Ishikawa (cell line): ENCODE data around the gene TAF1C.

Experiments used
- CEBPB ChIP-seq: IDR thresholded peaks from 2 replicates; pipeline ENCODE4 v1.6.1; 2012
- CREB1 ChIP-seq: IDR thresholded peaks from 2 replicates; pipeline ENCODE4 v1.6.1; 2012; ENCODE audit warnings: low read depth
- EGR1 ChIP-seq: IDR thresholded peaks from 2 replicates; pipeline ENCODE4 v1.6.1; 2012
- EP300 ChIP-seq: IDR thresholded peaks from 2 replicates; pipeline ENCODE4 v1.6.1; 2012; ENCODE audit warnings: borderline replicate concordance
- FOXM1 ChIP-seq: IDR thresholded peaks from 2 replicates; pipeline ENCODE4 v1.6.1; 2012; ENCODE audit warnings: low read depth, borderline replicate concordance
- NFIC ChIP-seq: IDR thresholded peaks from 2 replicates; pipeline ENCODE4 v1.6.1; 2012
- RAD21 ChIP-seq: IDR thresholded peaks from 2 replicates; pipeline ENCODE4 v1.6.1; 2012; ENCODE audit warnings: low read depth
- TAF1 ChIP-seq: IDR thresholded peaks from 2 replicates; pipeline ENCODE4 v1.6.1; 2012; ENCODE audit warnings: low read depth, mild to moderate bottlenecking
- TCF12 ChIP-seq: IDR thresholded peaks from 2 replicates; pipeline ENCODE4 v1.6.1; 2012; ENCODE audit warnings: low read depth
- TEAD4 ChIP-seq: IDR thresholded peaks from 2 replicates; pipeline ENCODE4 v1.6.1; 2012
- YY1 ChIP-seq: IDR thresholded peaks from 2 replicates; pipeline ENCODE4 v1.6.1; 2012; ENCODE audit warnings: low read depth
- ZBTB7A ChIP-seq: IDR thresholded peaks from 2 replicates; pipeline ENCODE4 v1.6.1; 2012; ENCODE audit warnings: low read depth
- TF ChIP-seq, protein P1 (sequence below): IDR thresholded peaks from 2 replicates; pipeline ENCODE4 v1.6.1; 2012; ENCODE audit warnings: low read depth, mild to moderate bottlenecking
- TF ChIP-seq, protein P2 (sequence below): IDR thresholded peaks from 2 replicates; pipeline ENCODE4 v1.6.1; 2012
- TF ChIP-seq, protein P3 (sequence below): IDR thresholded peaks from 2 replicates; pipeline ENCODE4 v1.6.1; 2012

The TAF1C gene

DNA sequence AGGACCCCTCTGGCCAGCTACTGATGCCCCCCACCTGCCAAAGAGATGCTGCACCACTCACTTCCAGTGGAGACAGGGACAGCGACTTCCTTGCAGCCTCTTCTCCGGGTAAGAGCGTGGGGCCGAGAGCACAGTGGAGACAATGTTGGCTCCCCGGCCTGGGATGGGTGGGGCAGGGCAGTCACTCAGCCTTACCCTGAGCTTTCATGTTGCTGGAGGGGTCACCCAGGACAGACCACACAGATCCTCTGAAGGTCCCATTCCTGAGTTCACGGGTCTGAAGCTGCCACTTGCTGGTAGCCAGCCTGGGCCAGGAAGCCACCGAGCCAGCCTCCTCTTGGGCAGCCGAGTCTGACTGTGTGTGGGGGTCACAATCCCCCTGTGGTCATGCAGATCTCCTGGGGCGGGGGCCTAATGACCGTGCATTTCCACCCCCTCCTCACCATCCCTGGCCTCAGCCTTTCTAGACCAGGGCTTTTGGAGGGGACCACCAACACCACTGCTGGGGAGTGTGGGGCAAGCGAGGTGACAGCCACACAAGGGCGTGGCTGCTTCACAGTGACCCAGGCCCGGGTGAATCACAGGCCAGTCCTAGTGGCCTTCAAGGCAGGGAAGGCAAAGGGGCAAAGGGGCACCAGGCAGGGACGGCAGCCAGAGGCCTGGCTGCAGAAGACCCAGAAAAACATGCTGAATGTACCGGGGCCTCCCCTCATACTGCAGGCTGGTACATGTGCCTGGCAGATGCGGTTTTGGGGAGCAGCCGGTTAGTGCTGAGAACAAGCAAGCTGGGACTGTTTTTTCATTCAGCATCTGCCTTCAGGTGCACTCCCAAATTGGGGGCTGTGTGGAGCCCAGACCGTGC lies 10.4 kb downstream of the TAF1C start:
- no peak for TF ChIP-seq TCF12
- no peak for TF ChIP-seq ZBTB7A
- TF ChIP-seq TAF1: no peak
- no peak for TF ChIP-seq TEAD4
- TF ChIP-seq, protein P1, sequence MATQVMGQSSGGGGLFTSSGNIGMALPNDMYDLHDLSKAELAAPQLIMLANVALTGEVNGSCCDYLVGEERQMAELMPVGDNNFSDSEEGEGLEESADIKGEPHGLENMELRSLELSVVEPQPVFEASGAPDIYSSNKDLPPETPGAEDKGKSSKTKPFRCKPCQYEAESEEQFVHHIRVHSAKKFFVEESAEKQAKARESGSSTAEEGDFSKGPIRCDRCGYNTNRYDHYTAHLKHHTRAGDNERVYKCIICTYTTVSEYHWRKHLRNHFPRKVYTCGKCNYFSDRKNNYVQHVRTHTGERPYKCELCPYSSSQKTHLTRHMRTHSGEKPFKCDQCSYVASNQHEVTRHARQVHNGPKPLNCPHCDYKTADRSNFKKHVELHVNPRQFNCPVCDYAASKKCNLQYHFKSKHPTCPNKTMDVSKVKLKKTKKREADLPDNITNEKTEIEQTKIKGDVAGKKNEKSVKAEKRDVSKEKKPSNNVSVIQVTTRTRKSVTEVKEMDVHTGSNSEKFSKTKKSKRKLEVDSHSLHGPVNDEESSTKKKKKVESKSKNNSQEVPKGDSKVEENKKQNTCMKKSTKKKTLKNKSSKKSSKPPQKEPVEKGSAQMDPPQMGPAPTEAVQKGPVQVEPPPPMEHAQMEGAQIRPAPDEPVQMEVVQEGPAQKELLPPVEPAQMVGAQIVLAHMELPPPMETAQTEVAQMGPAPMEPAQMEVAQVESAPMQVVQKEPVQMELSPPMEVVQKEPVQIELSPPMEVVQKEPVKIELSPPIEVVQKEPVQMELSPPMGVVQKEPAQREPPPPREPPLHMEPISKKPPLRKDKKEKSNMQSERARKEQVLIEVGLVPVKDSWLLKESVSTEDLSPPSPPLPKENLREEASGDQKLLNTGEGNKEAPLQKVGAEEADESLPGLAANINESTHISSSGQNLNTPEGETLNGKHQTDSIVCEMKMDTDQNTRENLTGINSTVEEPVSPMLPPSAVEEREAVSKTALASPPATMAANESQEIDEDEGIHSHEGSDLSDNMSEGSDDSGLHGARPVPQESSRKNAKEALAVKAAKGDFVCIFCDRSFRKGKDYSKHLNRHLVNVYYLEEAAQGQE: no peak
- no peak for TF ChIP-seq EP300
- no peak for TF ChIP-seq CEBPB
- no peak for TF ChIP-seq RAD21
- no peak for TF ChIP-seq NFIC
- TF ChIP-seq, protein P2, sequence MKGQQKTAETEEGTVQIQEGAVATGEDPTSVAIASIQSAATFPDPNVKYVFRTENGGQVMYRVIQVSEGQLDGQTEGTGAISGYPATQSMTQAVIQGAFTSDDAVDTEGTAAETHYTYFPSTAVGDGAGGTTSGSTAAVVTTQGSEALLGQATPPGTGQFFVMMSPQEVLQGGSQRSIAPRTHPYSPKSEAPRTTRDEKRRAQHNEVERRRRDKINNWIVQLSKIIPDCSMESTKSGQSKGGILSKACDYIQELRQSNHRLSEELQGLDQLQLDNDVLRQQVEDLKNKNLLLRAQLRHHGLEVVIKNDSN: no peak
- no peak for TF ChIP-seq CREB1
- TF ChIP-seq EGR1: no peak
- TF ChIP-seq, protein P3, sequence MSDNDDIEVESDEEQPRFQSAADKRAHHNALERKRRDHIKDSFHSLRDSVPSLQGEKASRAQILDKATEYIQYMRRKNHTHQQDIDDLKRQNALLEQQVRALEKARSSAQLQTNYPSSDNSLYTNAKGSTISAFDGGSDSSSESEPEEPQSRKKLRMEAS: no peak

DNA sequence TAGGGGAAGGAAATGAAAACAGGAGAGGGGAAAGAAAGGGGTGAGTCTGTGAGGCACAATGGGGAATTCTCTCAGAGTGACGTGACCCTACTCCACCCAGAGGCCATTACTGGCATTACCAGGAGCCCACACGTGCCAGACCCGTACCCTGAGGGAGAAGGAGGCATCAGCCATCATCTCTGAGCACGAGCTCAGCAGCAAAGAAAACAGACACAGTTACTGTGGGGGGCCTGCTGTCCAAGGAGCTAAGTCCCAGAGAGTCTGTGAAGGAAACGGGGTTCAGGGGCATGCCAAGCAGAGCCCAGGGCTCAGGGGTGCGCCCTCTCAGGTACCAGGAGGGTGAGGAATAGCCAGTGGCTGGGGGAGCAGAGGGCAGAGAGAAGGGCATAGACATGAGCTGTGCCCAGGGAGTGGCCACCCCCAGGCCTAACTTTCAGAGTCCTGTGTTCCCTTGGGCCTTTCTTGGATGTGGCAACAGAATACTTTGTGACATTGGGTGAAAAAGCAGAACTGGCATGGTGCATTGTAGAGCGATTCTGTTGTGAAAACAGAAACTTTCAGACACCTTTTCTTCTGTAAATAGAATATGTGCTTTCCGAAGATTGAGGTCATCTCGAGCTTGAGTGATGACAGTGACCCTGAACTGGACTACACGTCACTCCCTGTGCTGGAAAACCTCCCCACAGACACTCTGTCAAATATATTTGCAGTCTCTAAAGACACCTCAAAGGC lies 11.3 kb downstream of the TAF1C start:
- TF ChIP-seq, protein P3: 0 out of 2 replicates have a peak, but pooled peaks have one; percentile 18
- TF ChIP-seq RAD21: peak; percentile 70; the same call in 1 of the 2 replicates
- no peak for TF ChIP-seq ZBTB7A
- TF ChIP-seq TEAD4: no peak

DNA sequence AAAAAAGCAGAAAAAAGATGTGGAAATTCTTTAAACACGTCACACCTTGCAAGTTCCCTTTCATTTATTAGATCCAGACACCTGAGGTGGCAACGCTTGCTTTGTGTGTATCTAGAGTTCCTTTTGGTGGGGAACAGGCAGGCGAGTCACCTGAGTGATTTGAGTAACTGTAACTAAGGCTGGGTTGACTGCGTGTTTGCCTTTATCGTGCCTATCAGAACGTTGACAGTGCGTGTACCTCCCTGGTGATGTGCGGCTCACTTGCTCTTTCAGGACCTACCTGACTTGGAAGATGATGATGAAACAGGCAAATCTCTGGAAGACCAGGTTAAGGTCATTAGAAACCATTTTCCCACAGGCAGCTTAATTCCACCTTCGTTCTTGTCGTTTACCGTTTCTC lies 12.5 kb downstream of the TAF1C start:
- TF ChIP-seq NFIC (no peak), CREB1 (no peak), FOXM1 (no peak), TEAD4 (no peak), ZBTB7A (no peak), EGR1 (no peak), CEBPB (no peak), YY1 (no peak), RAD21 (no peak)
- TF ChIP-seq, protein P2: no peak
- TF ChIP-seq, protein P3: no peak

DNA sequence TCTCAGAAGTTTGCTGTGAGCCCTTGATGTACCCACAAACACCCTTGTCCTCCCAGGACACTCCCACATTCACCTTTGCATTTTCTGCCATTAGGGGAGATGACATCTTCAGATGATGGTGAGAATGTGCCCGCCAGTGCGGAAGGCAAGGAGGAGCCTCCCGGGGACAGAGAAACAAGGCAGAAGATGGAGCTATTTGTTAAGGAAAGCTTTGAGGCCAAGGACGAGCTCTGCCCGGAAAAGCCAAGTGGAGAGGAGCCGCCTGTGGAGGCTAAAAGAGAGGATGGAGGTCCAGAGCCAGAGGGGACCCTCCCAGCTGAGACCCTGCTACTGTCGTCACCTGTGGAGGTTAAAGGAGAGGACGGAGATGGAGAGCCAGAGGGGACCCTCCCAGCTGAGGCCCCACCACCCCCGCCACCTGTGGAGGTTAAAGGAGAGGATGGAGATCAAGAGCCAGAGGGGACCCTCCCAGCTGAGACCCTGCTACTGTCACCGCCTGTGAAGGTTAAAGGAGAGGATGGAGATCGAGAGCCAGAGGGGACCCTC lies 17.0 kb downstream of the TAF1C start:
- TF ChIP-seq ZBTB7A (no peak), NFIC (no peak), EP300 (no peak), TEAD4 (no peak), FOXM1 (no peak), TAF1 (no peak), TCF12 (no peak), CEBPB (no peak), YY1 (no peak), CREB1 (no peak), EGR1 (no peak), RAD21 (no peak)
- TF ChIP-seq, protein P2: no peak
- TF ChIP-seq, protein P3: no peak
- TF ChIP-seq, protein P1: no peak
